HepG2 (cell line): ENCODE measurements around the gene CAMK2G. TPM values are rescaled to one million over a fixed set of nuclear protein-coding genes. Genes with fewer than 3 reads are reported as not detected.

Experiments
- ATAC-seq: fragments of 200-7000 bp; cut with Tn5 transposase; 3 replicates; pipeline ENCODE4 v1.9.1; 2020; ENCODE audit warnings: mild to moderate bottlenecking, moderate library complexity
- BruUV-seq: library from RNA; stranded (reverse); fragments of 400-500 nt; replicated peaks from 2 replicates; lab custom pipeline; 2021; lab: Mats Ljungman, UMichigan
- CTCF ChIA-PET: fragments of 300-600 bp; formaldehyde crosslinking; extraction: SDS; loops from one replicate; lab custom pipeline; 2021; ENCODE audit warnings: low total read pairs, inconsistent platforms, low intra/inter-chr PET ratio; lab: Yijun Ruan, JAX
- POLR2A ChIA-PET: fragments of 350-600 bp; sonication (Branson Sonifier 250); formaldehyde crosslinking; loops from one replicate; lab custom pipeline; 2020; ENCODE audit warnings: antibody characterized with exemption, inconsistent platforms; lab: Yijun Ruan, JAX
- DNase-seq: peaks from one replicate; pipeline ENCODE4 v3.0.0-alpha.2; 2015; ENCODE audit warnings: low spot score
- FAIRE-seq: peaks from 3 replicates; lab custom pipeline; 2011; peaks lifted over from hg19 to GRCh38; lab: Jason Lieb, UNC
- H2AFZ ChIP-seq: one replicate; pipeline ENCODE4 v1.6.1; 2011; ENCODE audit warnings: low read length, inconsistent platforms
- H3K27ac ChIP-seq: fragments of 300-600 bp; 3 replicates; pipeline ENCODE4 v1.8.0; 2011; ENCODE audit warnings: mixed run types, mild to moderate bottlenecking, mixed read lengths, low read length, inconsistent platforms; ENCODE audit not compliant: insufficient read depth; ENCODE audit errors: extremely low read length
- H3K27me3 ChIP-seq, 2 experiments: fragments of 200-600 bp in 1 of 2; 2 replicates in 1 of 2; 3 replicates in 1 of 2; pipeline versions ENCODE4 v1.6.0 to v1.8.0; 2011; ENCODE audit warnings: low read length in 2 of 2, mild to moderate bottlenecking in 2 of 2, moderate library complexity in 2 of 2, inconsistent platforms in 1 of 2; ENCODE audit not compliant: insufficient read depth in 2 of 2, control insufficient read depth in 1 of 2
- H3K36me3 ChIP-seq, 2 experiments: fragments of 200-600 bp in 1 of 2; replicated peaks in 1 of 2; 2 replicates in 1 of 2; 3 replicates in 1 of 2; pipeline versions ENCODE4 v1.5.1 to v1.8.0; 2011; ENCODE audit warnings: low read length in 2 of 2, inconsistent platforms in 1 of 2; ENCODE audit not compliant: insufficient read depth in 2 of 2, control insufficient read depth in 1 of 2
- H3K4me1 ChIP-seq: 2 replicates; pipeline ENCODE4 v1.5.1; 2012; ENCODE audit warnings: low read length, inconsistent platforms; ENCODE audit not compliant: insufficient read depth
- H3K4me2 ChIP-seq: 2 replicates; pipeline ENCODE4 v1.6.0; 2011; ENCODE audit warnings: low read depth, low read length, inconsistent platforms
- H3K4me3 ChIP-seq, 3 experiments: fragments of 200-600 bp in 1 of 3; sonication (generic), shearing (Covaris generic) in 1 of 3; replicated peaks in 1 of 3; 2 replicates each; pipeline ENCODE4 v1.5.1; 2011 to 2016; ENCODE audit warnings: low read length in 3 of 3, inconsistent platforms in 2 of 3, low read depth in 2 of 3, mild to moderate bottlenecking in 2 of 3, control low read depth in 1 of 3, mixed read lengths in 1 of 3; ENCODE audit not compliant: insufficient read depth in 1 of 3
- H3K79me2 ChIP-seq: one replicate; pipeline ENCODE4 v1.6.1; 2011; ENCODE audit warnings: low read length, inconsistent platforms; ENCODE audit not compliant: insufficient read depth
- H3K9ac ChIP-seq: 2 replicates; pipeline ENCODE4 v1.6.0; 2011; ENCODE audit warnings: mild to moderate bottlenecking, low read depth, low read length, inconsistent platforms; ENCODE audit not compliant: insufficient read depth
- H3K9me3 ChIP-seq: 2 replicates; pipeline ENCODE4 v1.5.1; 2012; ENCODE audit warnings: mild to moderate bottlenecking, low read length
- H4K20me1 ChIP-seq: 2 replicates; pipeline ENCODE4 v1.6.0; 2011; ENCODE audit warnings: inconsistent platforms, mild to moderate bottlenecking, low read length, moderate library complexity; ENCODE audit not compliant: insufficient read depth
- KDM1A ChIP-seq: IDR thresholded peaks from 2 replicates; pipeline ENCODE4 v1.6.1; 2016; ENCODE audit warnings: missing compliant biosample characterization
- POLR2AphosphoS5 ChIP-seq: IDR thresholded peaks from 2 replicates; pipeline ENCODE4 v1.6.1; 2012; ENCODE audit warnings: low read depth, low read length
- ZNF333 ChIP-seq: sonication (generic); formaldehyde crosslinking; IDR thresholded peaks from 2 replicates; pipeline ENCODE4 v1.4.0; 2020; ENCODE audit warnings: mild to moderate bottlenecking, missing genetic modification reagents, borderline replicate concordance
- ZNF572 ChIP-seq: sonication (generic); formaldehyde crosslinking; IDR thresholded peaks from 2 replicates; pipeline ENCODE4 v1.5.1; 2020; ENCODE audit warnings: mild to moderate bottlenecking, missing genetic modification reagents
- ZNF713 ChIP-seq: sonication (generic); formaldehyde crosslinking; IDR thresholded peaks from 2 replicates; pipeline ENCODE4 v1.4.0; 2020; ENCODE audit warnings: mild to moderate bottlenecking, missing genetic modification reagents
- WGBS: methylation state at CpG from one replicate; pipeline ENCODE4 v1.1.6; 2017; ENCODE audit warnings: low lambda C conversion rate; 5-methylcytosine and 5-hydroxymethylcytosine counted together
- in situ Hi-C: cut with HindIII; loops from 2 replicates; pipeline ENCODE4 v1.10.0; 2017; ENCODE audit warnings: low pct_unique_long_range_greater_than_20kb; ENCODE audit not compliant: extremely low pct_ligation_motif_present
- intact Hi-C: fragments of 100-400 bp; cut with micrococcal nuclease; formaldehyde crosslinking; loops from one replicate; pipeline ENCODE4 v1.10.0; 2022; ENCODE audit not compliant: unreplicated experiment
- polyA plus RNA-seq, 8 experiments: library from polyadenylated mRNA; depleted of rRNA in 3 of 8; stranded (reverse) in 7 of 8; unstranded in 1 of 8; fragments of >200 nt; fragmentation: Illumina TruSeq in 4 of 8; extraction: Trizol in 4 of 8; gene quantifications; 2 replicates each; pipeline versions ENCODE4 v1.2.1 to v1.2.3, GENCODE V29; 2011 to 2016; ENCODE audit warnings: low read depth in 4 of 8, missing spikeins in 1 of 8, mixed read lengths in 1 of 8; ENCODE audit not compliant: insufficient read depth in 1 of 8
- total RNA-seq, 5 experiments: library from RNA; depleted of rRNA; stranded (reverse); fragments of >200 nt; fragmentation: Illumina TruSeq; extraction: Trizol; gene quantifications; 2 replicates each; pipeline ENCODE4 v1.2.3, GENCODE V29; 2016; ENCODE audit warnings: low read depth in 1 of 5
- TF ChIP-seq, protein P1 (sequence below): sonication (generic); formaldehyde crosslinking; IDR thresholded peaks from 2 replicates; pipeline ENCODE4 v1.4.0; 2020; ENCODE audit warnings: missing genetic modification reagents
- TF ChIP-seq, protein P2 (sequence below): sonication (generic); formaldehyde crosslinking; conservative IDR thresholded peaks from 2 replicates; pipeline ENCODE4 v1.4.0; 2020; ENCODE audit warnings: missing genetic modification reagents
- TF ChIP-seq, protein P3 (sequence below): sonication (generic); formaldehyde crosslinking; IDR thresholded peaks from 2 replicates; pipeline ENCODE4 v1.4.0; 2020; ENCODE audit warnings: mild to moderate bottlenecking, missing genetic modification reagents
- TF ChIP-seq, protein P4 (sequence below): sonication (generic); formaldehyde crosslinking; IDR thresholded peaks from 2 replicates; pipeline ENCODE4 v1.8.1; 2023; ENCODE audit warnings: mild to moderate bottlenecking, moderate library complexity, missing genetic modification reagents
- TF ChIP-seq, protein P5 (sequence below): sonication (generic); formaldehyde crosslinking; IDR thresholded peaks from 2 replicates; pipeline ENCODE4 v1.5.0; 2020; ENCODE audit warnings: mild to moderate bottlenecking, missing genetic modification reagents, borderline replicate concordance

CAMK2G gene
- total and polyA plus RNA-seq, 2 of the 13 experiments (the other 11 are each of a cell fraction or from before 2014, with no cell fraction given): 15.9 to 18.8 TPM

DNA sequence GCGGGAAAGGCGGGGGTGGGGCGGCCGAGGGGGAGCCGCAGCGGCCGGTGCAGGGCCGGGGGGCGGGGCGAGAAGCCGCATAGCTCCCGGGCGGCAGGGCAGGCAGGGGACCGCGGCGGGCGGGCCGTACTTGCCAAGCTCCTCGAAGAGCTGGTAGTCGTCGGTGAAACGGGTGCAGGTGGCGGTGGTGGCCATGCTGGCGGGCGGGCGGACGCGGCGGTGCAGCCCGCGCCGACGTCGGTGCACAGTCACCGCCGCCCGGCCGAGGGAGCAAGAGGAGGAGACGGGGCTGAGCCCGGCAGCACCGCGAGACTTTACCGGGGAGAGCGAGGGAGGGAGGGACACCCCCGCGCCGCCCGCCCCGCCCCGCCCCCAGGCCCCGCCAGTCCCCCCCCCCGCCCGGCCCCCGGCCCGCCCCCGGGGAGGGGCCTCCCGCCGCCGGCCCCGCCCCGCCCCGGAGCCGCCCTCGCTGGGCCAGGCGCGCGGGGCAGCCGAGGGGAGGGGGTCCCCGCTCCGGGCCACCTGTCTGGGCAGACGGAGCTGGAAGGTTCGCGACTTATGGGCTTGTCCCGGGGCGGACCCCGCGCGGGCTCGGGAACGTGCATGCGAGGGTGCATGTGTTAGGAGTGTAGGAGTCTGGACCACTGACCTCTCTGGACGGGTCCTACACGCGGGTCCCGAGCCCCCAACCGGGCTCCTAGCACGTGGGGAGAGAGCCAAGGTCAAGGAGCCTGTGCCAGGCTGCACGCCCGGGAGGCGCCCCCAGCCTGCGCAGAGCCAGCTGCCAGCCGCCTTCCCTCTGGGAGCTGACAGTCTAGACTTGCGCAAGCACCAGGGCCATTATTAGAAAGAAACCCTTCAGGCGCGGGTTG lies at the start of gene CAMK2G (continued):
- TF ChIP-seq, protein P1, sequence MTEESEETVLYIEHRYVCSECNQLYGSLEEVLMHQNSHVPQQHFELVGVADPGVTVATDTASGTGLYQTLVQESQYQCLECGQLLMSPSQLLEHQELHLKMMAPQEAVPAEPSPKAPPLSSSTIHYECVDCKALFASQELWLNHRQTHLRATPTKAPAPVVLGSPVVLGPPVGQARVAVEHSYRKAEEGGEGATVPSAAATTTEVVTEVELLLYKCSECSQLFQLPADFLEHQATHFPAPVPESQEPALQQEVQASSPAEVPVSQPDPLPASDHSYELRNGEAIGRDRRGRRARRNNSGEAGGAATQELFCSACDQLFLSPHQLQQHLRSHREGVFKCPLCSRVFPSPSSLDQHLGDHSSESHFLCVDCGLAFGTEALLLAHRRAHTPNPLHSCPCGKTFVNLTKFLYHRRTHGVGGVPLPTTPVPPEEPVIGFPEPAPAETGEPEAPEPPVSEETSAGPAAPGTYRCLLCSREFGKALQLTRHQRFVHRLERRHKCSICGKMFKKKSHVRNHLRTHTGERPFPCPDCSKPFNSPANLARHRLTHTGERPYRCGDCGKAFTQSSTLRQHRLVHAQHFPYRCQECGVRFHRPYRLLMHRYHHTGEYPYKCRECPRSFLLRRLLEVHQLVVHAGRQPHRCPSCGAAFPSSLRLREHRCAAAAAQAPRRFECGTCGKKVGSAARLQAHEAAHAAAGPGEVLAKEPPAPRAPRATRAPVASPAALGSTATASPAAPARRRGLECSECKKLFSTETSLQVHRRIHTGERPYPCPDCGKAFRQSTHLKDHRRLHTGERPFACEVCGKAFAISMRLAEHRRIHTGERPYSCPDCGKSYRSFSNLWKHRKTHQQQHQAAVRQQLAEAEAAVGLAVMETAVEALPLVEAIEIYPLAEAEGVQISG (CRISPR knock-in tag): peak; percentile 34; the same call in 1 of the 2 replicates
- TF ChIP-seq, protein P2, sequence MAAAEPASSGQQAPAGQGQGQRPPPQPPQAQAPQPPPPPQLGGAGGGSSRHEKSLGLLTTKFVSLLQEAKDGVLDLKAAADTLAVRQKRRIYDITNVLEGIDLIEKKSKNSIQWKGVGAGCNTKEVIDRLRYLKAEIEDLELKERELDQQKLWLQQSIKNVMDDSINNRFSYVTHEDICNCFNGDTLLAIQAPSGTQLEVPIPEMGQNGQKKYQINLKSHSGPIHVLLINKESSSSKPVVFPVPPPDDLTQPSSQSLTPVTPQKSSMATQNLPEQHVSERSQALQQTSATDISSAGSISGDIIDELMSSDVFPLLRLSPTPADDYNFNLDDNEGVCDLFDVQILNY: 0 out of 2 replicates have a peak, but pooled peaks have one; percentile 38
- TF ChIP-seq POLR2AphosphoS5 (peak; percentile 51; the same call in 1 of the 2 replicates), KDM1A (no peak), ZNF713 (CRISPR knock-in tag) (no peak)
- TF ChIP-seq, all 625 proteins: peak for 109

DNA sequence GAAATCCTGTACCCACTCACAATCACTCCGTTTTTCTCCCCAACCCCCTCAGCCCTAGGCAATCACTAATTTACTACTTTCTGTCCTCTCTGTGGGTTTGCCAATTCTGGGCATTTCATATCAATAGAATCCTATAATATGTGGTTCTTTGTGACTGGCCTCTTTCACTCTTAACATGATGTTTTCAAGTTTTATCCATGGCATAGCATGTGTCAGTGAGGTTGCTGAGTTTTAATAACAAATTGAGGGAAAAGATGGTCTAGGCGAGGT lies 48.4 kb upstream of the CAMK2G start:
- H3K27ac ChIP-seq: no peak overlapping the region
- H3K79me2 ChIP-seq: no peaks in the 10 kb centered on the region
- no TSS peak for BruUV-seq
- H3K4me2 ChIP-seq: no peak overlapping the region
- intact Hi-C loops: no loop called here
- TF ChIP-seq, protein P3, sequence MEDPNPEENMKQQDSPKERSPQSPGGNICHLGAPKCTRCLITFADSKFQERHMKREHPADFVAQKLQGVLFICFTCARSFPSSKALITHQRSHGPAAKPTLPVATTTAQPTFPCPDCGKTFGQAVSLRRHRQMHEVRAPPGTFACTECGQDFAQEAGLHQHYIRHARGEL (CRISPR knock-in tag): no peak
- TF ChIP-seq, protein P4, sequence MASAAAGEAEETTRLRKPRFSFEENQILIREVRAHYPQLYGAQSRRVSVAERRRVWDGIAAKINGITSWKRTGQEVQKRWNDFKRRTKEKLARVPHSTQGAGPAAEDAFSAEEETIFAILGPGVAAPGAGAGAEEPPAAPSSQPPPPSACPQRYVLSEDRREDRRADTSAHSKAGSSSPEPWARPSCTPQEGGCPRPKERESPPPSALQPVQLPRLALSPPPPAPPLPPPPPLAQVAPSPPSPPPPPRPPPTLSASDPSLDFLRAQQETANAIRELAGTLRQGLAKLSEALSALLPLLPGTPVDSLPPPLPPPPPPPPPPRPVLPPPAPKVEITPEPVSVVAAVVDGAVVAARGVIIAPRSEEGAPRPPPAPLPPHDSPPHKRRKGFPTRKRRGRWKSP (CRISPR knock-in tag): no peak
- TF ChIP-seq ZNF572 (CRISPR knock-in tag) (no peak), ZNF333 (CRISPR knock-in tag) (no peak)
- TF ChIP-seq, protein P5, sequence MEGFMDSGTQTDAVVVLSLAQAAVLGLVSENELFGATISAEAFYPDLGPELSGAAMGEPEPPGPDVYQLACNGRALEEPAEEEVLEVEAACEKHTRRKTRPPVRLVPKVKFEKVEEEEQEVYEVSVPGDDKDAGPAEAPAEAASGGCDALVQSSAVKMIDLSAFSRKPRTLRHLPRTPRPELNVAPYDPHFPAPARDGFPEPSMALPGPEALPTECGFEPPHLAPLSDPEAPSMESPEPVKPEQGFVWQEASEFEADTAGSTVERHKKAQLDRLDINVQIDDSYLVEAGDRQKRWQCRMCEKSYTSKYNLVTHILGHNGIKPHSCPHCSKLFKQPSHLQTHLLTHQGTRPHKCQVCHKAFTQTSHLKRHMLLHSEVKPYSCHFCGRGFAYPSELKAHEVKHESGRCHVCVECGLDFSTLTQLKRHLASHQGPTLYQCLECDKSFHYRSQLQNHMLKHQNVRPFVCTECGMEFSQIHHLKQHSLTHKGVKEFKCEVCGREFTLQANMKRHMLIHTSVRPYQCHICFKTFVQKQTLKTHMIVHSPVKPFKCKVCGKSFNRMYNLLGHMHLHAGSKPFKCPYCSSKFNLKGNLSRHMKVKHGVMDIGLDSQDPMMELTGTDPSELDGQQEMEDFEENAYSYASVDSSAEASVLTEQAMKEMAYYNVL (CRISPR knock-in tag): no peak
- H2AFZ ChIP-seq: no peak overlapping the region
- no peak overlapping the region for H3K9ac ChIP-seq
- ChIA-PET CTCF (no interaction called here), POLR2A (no interaction called here)
- 9% methylated on average over 2 of the region's 2 CpGs for WGBS
- H4K20me1 ChIP-seq: no peaks in the 10 kb centered on the region
- DNase-seq: no peak
- H3K27me3 ChIP-seq: peaks cover 1 to 4% of the 10 kb centered on the region in 2 experiments; a peak in 2 of 5 replicates
- no peaks in the 10 kb centered on the region for H3K9me3 ChIP-seq
- in situ Hi-C loops: no loop called here
- no peaks in the 10 kb centered on the region; the same call in 1 of the 2 replicates for H3K4me1 ChIP-seq
- ATAC-seq: no peak
- no peak overlapping the region for H3K4me3 ChIP-seq
- no peaks in the 10 kb centered on the region for H3K36me3 ChIP-seq
- no peak for FAIRE-seq
